Middle frontal gyrus (tissue), 1 donor: ENCODE results near the gene DOK1.

Experiments used
- DNase-seq: peaks from one replicate; pipeline ENCODE4 v3.0.0-alpha.2; 2015; ENCODE audit warnings: low spot score; ENCODE audit errors: extremely low spot score

DOK1 gene

GRCh38 chr2:74599676-74600075, 45.2 kb downstream of the DOK1 start:
- DNase-seq, result no peak

GRCh38 chr2:74602586-74603281, 48.2 kb downstream of the DOK1 start:
- DNase-seq, result no peak

GRCh38 chr2:74603282-74604000, 48.9 kb downstream of the DOK1 start:
- no peak for DNase-seq

- DNase-seq, result no peak
Observed at GRCh38 chr2:74606927-74607326, 52.4 kb downstream of the DOK1 start.
